GM21737 (cell line): ENCODE results near the gene GRIK4.

ENCODE experiments used
- ATAC-seq: cut with Tn5 transposase; IDR thresholded peaks from one replicate; pipeline ENCODE4 v1.9.1; 2021; ENCODE audit warnings: mild to moderate bottlenecking, moderate library complexity; ENCODE audit not compliant: unreplicated experiment

GRIK4 gene

DNA sequence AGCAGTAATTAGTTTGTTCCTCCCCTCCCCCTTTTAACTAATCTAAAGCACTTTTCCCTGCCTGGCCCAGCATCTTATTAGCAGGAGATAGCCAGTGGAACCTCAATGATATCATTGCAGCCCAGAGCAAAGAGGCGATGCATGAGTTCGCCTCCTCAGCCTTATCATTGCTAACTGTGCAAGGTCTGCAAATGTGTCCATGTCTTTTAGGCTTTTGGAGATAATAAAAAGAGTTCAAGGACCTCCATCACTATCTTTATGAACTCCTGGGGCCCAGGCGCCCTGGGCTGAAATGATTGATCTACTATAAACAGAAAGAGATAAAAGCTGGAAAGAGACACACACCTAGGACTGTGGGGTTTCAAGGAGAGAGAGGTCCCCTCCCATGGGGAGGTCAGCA lies 388.2 kb downstream of the GRIK4 start:
- ATAC-seq, result no peak

DNA sequence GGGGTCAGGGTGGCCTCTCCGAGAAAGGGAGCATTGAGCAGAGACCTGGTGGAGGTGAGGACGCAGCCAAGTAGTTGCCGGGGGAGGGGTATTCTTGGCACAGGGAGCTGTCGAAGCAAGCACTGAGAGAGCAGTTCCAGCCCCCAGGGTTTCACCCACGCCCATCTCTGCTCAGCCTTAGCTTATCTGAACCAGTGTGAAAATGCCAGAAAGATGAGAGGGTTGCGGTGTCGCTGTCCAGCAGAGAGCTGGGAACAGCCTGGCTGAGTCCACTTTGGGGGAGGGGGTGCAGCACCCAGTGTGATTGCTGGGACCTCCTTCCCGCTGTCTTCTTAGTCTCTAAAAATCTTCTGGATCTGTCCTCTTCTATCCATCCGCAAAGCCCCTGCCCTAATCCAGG lies 389.1 kb downstream of the GRIK4 start:
- ATAC-seq, result no peak

DNA sequence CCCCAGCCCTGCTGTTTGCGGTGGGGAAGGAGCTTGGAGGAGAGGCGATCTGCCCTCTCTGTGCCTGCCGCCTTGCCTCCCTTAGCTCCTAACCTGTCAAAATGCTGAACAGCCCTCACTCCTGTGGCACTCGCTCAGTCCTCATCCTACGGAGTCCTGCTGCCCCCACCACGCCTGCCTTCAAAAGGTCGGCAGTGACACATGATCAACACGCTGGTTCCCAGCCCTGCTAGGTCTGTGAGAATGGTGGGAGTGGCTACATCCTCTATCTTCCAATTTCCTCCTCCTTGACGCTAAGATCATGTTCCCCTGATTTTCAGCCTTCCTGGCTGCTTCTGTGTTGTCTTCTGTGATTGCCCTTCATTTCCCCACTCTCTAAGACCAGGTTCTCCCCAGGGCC lies 392.1 kb downstream of the GRIK4 start:
- ATAC-seq, result no peak

DNA sequence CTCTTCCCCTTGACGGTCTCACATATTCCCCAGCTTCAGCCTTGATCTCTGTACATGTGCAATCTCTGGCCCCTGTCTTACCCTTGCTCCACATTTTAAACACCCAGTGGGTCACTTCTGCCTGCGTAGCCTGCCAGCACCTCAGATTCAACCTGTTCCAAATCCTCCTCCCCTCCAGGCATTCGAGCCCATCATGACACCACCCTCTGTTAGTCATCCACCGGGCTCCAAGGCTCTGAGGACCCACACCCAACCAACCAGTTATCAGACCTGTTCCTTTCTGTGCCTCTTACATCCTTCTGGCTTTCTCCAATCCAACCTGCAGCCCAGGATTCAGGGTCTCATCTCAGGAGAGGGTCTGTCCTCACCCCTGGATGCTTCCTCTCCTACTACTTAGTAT lies 392.6 kb downstream of the GRIK4 start:
- no peak for ATAC-seq

DNA sequence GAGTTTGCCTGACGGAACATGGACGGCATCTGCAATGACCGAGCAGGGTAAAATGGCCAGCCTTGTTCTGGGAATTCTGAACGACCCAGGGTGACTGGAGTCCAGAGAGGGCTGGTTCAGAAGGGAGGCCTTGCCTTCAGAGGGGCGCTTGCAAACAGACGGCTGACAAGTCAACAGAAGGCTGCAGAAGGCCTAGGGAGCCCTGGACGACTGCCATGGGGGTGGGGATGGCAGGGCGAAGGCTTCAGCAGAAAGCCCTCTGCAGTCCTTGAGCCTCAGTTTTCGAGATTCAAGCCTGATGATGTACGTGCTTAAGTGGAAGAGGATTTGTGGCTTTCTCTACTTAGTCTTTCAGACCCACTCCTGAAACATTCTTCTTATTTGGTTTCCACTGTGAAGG lies 395.2 kb downstream of the GRIK4 start:
- no peak for ATAC-seq

DNA sequence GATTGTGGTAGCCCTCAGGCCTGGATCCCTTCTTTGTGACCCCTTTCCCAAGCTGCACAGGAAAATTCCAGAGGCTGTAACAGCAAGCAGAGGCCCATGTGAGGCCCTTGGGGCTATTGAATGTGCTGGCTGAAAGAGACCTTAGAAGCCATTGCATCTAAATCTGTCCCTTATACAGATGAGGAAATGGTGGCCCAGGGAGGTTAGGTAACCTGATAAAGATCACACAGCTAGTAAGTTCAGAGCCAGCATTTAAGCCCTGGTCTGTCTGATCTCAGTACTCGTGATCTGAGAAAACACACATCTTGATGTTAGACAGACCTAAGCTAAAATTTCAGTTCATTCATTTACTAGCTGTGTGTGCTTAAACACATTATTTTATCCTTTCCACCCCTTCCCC lies 396.4 kb downstream of the GRIK4 start:
- ATAC-seq, result no peak

DNA sequence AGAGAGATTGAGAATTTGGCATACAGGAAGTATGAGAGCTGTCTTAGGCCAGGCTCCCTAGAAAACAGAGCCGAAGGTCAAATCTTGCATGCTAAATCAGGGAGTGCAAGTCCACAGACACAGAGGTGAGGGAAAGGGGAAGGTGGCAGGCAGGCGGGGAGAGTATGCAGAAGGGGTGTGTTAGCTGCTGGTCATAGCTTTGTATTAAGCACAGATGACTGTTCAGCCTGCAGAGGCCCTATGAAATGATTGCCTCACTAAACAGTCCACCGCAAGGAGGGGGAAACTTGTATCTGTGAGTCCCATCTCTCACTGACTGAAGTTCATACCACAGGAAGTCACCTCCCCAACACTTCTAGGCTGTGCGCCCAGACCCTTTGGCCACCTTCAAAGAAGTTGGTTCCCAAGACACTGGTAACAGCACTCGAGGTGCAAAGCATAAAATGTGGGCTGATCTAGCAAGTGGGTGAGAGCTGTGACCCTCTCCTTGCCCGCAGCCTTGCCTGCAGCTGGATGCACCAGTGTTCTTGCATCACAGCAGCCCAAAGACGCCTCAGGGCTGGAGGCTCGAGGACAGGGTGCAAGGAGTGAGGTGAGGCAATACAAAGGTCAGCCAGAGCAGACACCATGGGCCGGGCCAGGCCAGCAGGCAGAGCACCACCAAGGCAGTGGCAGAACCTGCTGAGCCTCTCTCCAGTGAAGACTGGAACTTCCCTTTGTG lies 397.1 kb downstream of the GRIK4 start:
- ATAC-seq, result no peak

DNA sequence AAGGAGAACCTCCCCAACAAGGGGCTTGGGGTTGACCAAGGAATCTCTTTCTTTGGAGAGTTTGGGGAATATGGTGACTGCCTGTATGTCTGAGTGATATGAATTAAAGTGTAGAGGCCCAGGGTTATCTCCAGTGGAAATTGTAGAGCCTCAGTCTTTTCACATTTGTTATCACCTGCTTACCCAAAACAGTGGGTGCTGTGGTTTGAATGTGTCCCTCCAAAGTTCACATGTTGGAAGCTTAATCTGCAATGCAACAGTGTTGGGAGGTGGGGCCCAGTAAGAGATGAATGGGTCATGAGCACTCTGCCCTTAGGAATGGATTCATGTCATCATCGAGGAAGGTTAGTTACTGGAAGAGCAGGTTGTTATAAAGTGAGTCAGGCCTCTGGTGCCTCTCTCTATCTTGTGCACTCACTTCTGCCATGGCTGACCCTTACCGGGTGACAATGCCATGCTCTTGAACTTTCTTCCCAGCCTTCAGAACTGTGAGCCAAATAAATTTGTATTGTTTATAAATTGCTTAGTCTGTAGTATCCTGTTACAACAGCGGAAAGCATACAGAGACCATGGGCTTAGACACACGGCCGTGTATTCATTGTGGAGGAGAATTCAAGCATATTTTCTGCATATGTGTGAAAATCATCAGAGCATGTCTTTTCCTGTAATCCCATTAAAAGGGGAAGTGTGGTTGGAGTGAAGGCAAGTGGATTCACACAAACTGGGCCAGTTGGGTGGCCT lies 398.3 kb downstream of the GRIK4 start:
- no peak for ATAC-seq

DNA sequence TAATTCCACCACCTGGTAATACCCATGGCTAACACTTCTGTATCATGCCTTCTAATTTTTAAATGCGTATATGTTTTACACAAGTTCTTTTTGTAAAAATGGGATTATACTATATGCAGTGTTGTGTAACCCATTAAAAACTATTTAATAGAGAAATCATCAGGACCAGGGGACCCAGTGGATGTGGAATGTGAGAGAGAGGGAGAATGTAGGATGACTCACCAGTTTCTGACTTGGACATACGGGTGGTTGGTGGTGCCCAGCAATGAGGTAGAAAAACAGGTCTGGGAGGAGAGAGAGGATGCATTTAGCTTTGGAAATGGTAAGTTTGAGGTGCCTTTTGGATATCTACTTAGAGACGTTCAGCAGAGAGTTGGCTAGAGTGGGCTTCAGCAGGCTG lies 400.4 kb downstream of the GRIK4 start:
- no peak for ATAC-seq

DNA sequence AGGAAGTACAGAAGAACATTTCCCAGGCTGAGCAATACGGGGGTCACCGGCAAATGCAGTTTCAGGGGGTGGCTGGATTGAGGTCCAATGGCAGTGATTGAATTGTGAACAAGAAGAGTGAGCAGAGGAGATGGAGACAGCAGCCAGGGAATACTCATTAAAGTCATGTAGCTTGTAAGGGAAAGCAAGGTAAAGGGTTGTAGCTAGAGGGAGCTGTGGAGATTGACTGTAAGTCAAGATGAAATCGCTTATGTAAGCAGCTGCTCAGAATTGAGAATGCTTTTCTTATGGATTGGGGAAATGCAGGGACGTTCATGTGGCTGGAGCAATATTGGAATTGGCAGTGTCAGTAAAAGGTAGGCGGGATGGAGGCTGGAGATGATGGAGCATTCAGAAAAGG lies 401.0 kb downstream of the GRIK4 start:
- ATAC-seq, result no peak

DNA sequence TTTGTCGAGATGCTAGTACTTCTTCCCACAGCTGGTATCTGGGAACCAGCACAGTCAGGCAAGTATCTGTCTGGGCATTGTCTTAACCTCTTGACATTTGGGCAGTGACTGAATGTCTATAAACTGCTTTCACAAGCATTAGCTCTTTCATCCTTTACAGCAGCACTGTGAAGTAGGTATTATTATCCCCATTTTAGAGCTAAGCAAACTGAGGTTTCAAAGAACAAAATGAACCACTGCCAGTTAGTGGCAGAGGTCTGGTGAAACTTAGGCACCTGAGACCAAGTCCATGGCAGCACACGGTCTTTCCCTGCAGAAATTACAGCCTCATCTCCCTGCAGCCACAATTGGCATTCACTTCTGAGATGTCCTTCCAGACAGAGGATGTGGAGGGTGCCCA lies 401.4 kb downstream of the GRIK4 start:
- no peak for ATAC-seq

DNA sequence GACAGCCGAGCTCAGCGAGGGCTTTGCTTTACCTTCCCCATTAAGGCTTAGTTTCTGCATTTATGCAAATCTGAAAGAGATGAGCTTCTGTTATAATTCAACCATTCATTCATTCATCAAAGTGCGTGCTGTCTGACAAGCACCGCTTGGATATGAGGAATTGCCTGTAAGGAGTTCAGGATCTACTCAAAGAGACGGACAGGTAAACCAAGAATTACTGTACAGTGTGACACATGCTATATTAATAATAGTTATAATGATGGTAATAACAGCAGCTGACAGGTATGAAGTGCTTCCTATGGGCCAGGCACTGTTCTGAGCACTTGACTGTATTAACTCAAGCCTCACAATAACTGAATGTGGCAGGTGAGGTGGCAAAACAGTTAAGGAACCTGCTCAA lies 402.5 kb downstream of the GRIK4 start:
- no peak for ATAC-seq

DNA sequence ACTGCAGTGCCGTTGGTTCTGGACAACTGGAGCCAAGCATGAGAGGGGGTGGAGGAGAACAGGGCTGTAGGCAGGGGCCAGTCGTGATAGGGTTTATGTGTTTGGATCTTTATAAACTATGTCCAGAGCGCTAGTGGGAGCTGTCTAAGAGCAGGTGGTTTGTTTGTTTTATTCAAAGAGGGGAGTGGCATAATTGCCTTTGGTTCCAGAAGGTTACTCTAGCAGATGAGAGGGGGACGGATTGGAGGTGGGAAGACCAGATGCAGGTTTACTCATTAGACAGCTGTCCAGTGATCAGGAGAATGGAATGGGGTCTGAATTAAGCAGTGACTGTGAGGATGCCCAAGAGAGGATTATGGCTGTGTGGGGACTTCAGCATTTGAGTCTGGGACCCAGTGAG lies 403.1 kb downstream of the GRIK4 start:
- ATAC-seq, result no peak

DNA sequence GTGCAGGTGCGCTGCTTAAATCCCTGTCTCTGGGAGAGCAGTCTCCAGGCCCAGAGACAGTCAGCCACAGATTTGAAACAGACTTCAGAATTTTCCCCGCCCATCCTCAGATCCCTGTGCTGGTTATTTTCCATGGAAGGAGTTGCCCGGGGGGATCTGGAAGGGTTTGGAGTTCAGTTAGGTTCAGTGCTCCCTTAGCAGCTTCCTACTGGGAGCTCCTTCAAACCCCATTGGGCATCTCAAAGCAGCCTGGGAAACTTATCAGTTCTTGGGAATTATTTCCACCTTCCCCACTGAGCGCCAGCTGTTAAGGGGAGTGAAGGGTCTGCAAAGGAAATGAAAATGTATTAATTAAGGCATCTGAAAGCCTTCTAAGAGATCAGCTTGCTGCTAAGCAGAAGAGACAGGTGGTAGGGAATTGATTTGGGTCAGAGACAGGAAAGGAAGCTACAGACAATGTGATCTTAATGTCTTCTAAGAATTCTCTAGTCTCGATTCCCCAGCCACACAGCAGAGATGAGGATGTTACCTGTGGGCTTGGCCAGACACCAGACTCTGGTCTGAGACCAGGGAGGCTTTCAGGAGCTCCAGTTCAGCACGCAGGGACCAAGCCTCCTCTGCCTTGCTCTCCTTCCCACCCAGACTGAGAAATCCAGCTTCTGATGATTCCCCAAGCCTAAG lies 406.2 kb downstream of the GRIK4 start:
- no peak for ATAC-seq

DNA sequence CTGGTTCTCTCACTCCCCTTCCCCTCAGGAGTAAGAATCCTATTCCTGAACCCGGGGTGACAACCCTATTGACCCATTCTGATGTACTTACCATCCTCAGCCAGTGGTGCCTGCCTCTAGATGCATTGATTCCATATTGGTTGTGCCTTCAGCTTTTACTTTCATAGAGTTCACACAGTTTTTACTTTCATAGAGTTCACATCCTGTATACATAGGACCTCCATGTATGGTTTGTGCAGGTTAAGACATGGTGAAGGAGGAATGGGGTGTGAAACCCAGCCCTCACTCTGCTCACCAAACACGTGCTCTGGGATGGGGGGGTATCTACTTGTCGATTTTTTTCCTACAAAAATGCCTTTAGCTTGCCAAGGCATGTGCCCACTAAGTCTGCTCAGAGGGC lies 406.7 kb downstream of the GRIK4 start:
- no peak for ATAC-seq

DNA sequence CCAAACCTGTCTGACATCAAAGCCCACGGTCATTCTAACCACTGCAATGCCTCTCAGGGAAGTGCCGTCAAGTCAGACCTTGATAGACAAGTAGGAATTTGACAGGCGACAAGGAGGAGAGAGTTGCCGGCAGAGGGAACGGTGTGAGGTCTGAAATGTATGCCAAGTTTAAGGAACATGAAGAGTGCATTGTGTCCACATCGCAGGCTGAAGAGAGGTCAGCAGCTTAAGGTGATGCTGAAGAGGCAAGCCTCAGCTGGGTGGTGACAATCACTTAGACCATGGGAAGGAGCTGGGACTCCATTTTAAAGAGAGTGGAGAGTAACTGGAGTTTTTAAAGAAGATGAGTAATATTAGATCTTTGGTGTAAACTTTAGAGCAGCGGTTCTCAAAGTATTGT lies 407.5 kb downstream of the GRIK4 start:
- no peak for ATAC-seq

DNA sequence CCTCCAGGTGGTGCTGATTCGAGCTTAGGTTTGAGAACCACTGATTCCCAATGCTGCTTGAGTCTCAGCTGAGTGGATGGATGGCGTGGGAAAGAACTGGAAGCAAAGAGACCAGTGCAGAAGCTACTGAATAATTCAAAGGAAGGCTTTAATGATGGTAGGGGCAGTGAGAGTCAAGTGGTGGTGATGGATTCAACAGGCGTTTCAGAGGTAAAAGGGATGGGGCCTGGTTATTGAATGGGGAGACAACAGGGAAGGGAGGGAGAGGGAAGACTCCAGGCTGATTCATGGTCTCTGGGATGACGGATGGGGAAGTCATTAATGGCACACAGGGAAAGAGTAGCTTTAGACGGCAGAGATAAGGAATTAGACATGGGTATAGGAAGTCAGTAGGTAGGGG lies 408.0 kb downstream of the GRIK4 start:
- ATAC-seq, result no peak

DNA sequence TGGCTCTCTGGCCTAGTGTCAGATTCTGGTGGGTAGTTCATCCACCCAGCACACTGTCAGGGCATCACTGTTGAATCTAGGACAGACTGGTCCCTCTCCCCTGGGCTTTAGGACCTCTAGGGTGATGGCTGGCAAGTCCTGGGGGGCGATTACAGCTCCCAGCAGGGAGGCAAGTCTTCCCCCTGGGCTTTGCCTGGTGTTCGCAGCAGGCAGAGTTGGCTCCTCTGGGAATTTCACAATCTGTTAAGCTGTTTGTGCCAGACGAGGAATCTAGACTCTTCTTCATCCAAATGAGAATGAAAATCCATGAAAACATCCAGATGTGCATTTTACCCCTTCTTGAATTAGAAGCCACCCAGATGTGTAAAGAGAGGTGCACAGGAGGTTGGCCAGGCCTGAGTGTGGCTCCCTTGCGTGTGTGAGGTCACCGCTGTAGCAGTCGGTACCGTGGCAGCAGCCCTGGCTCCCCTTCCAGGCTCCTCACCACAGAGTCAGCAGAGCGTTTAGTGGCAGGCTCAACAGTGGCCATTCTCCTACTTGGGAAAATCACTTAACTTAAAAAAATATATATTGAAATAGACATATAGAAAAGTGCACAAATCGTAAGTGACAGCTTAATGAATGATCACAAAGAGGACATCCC lies 412.4 kb downstream of the GRIK4 start:
- ATAC-seq, result no peak

DNA sequence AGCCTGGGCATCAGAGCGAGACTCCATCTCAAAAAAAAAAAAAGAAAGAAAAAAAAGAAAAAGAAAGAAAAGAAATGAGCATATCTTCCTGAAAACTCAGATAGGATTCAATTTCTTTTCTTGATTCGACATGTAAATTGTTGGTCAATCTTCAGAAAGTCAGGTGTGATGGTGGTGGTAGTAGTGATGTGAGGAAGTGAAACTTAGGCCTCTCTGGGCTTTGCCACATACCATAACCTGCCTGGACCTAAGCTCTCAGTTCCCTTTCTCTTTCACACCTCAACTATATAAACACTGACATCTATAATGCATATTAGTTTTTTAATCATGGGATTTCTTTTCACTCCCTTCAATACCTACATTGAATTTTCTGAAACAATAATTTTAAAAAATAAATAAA lies 414.4 kb downstream of the GRIK4 start:
- ATAC-seq, result peak; percentile 96

DNA sequence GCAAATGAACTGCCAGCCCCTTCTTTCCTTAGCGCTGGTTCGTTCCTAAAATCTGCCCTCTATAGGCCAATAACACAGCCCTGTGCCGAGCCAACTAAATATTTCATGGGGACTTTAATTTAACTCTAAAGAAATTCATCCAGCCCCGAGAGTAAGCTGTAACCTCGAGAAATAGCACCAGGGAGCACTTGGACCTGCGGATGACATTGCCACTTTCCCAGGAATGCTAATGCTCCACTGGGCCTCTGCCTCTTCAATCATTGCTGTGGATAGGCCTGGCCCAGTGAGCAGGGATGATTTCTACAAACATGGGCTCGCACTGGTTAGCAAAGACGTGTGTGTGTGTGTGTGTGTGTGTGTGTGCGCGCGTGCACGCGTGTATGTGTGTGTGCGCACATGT lies 417.1 kb downstream of the GRIK4 start:
- ATAC-seq, result no peak

DNA sequence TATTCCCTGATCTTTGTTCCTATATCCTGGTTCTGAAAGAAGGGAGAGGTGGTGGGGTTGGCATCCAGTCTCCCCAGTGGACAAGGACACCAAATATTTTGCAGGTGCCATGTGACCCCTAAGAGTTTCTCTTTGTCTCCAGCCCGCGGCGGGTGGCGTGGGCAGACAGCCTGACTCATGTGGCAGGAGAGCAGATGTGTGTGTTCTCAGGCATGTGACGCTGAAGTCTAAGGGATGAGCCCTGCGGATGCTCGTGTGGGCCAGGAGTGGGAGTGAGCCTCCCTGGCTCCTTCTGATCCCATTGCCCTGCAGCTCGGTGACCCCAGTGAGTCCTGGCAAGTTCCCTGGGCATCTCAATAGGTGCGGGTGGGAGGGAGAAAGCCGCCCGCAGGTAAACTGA lies 417.5 kb downstream of the GRIK4 start:
- no peak for ATAC-seq

DNA sequence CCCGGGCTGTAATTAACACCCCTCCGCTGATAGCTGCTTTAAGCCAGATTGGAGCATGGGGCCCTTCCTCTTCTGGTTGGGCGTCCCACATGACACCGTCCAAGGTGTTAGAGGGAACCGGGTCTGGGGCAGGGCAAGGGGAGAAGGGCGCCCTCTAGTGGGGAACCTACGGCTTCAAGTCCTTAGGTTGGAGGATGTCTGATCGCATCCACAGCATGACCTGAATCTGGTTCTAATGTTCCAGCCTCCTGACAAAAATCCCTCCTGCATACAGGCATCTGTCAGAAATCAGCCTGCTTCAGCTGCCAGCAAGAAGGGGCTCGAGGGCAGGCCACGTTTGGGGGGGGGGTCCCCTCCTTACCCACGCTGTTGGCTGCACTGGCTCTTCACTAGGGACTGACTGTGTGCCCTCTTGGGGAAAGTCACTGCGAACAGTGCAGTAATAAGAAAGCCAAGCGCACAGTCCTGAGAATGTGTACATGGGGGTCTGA lies 418.2 kb downstream of the GRIK4 start:
- ATAC-seq, result no peak
